GM19023 (cell line): ENCODE measurements around the gene KCNK13.
"Not testable (repeated sequence)": the region's sequence is repeated elsewhere in the genome, so short reads cannot be mapped to it uniquely, and the experiment has no call there.

Source experiments
- ATAC-seq: cut with Tn5 transposase; IDR thresholded peaks from one replicate; pipeline ENCODE4 v1.9.1; 2021; ENCODE audit warnings: mild to moderate bottlenecking, moderate library complexity; ENCODE audit not compliant: unreplicated experiment

The KCNK13 gene

GRCh38 chr14:90060965-90061684 lies 669 bp upstream of the KCNK13 start:
- no peak for ATAC-seq

- ATAC-seq: no peak
Observed at GRCh38 chr14:90062127-90062794, 467 bp downstream of the KCNK13 start.

- no peak for ATAC-seq
Observed at GRCh38 chr14:90062822-90063539, 1.2 kb downstream of the KCNK13 start.

- no peak for ATAC-seq
Observed at GRCh38 chr14:90072350-90072749, 10.6 kb downstream of the KCNK13 start.

- no peak for ATAC-seq
Observed at GRCh38 chr14:90079576-90079975, 17.8 kb downstream of the KCNK13 start.

- ATAC-seq: no peak
Observed at GRCh38 chr14:90087433-90087832, 25.6 kb downstream of the KCNK13 start.

- ATAC-seq: no peak
Observed at GRCh38 chr14:90088176-90088575, 26.4 kb downstream of the KCNK13 start.

GRCh38 chr14:90089486-90089885 lies 27.7 kb downstream of the KCNK13 start:
- not testable (repeated sequence) for ATAC-seq

- ATAC-seq: no peak
Observed at GRCh38 chr14:90091393-90091792, 29.6 kb downstream of the KCNK13 start.

GRCh38 chr14:90093942-90094595 lies 32.3 kb downstream of the KCNK13 start:
- ATAC-seq: no peak

- no peak for ATAC-seq
Observed at GRCh38 chr14:90095096-90095495, 33.3 kb downstream of the KCNK13 start.

GRCh38 chr14:90096566-90096965 lies 34.8 kb downstream of the KCNK13 start:
- no peak for ATAC-seq

GRCh38 chr14:90103808-90104207 lies 42.0 kb downstream of the KCNK13 start:
- no peak for ATAC-seq

- no peak for ATAC-seq
Observed at GRCh38 chr14:90105756-90106155, 44.0 kb downstream of the KCNK13 start.

- ATAC-seq: no peak
Observed at GRCh38 chr14:90107789-90108188, 46.0 kb downstream of the KCNK13 start.

- ATAC-seq: no peak
Observed at GRCh38 chr14:90109858-90110257, 48.1 kb downstream of the KCNK13 start.

- no peak for ATAC-seq
Observed at GRCh38 chr14:90111895-90112534, 50.2 kb downstream of the KCNK13 start.

GRCh38 chr14:90114554-90114953 lies 52.8 kb downstream of the KCNK13 start:
- no peak for ATAC-seq

GRCh38 chr14:90115780-90116179 lies 54.0 kb downstream of the KCNK13 start:
- ATAC-seq: no peak

- ATAC-seq: no peak
Observed at GRCh38 chr14:90116444-90116843, 54.6 kb downstream of the KCNK13 start.

GRCh38 chr14:90118027-90118426 lies 56.2 kb downstream of the KCNK13 start:
- ATAC-seq: no peak
